Thoracic aorta (tissue), 2 donors: Measurements from ENCODE around the gene MAGI1. TPM values are rescaled to one million over a fixed set of nuclear protein-coding genes. Genes with fewer than 3 reads are reported as not detected.

Experiments
- ATAC-seq: fragments of 150-250 bp; one replicate; pipeline ENCODE4 v1.8.0; 2017; ENCODE audit warnings: low read depth; ENCODE audit not compliant: insufficient number of reproducible peaks, low FRiP score
- DNase-seq: peaks from one replicate; pipeline ENCODE4 v3.0.0-alpha.2; 2020; ENCODE audit warnings: low spot score
- H3K27ac ChIP-seq, 2 donors: fragments of 200-600 bp; sonication (generic); 1 replicate in 1 of 2; 2 replicates in 1 of 2; pipeline ENCODE4 v1.5.1; 2016; ENCODE audit warnings: mild to moderate bottlenecking in 2 of 2, moderate library complexity in 2 of 2
- H3K27me3 ChIP-seq: fragments of 200-600 bp; sonication (generic); replicated peaks from 2 replicates; pipeline ENCODE4 v1.6.0; 2016; ENCODE audit warnings: mild to moderate bottlenecking; ENCODE audit not compliant: insufficient read depth
- H3K36me3 ChIP-seq: fragments of 200-600 bp; sonication (generic); one replicate; pipeline ENCODE4 v1.5.1; 2016
- H3K4me1 ChIP-seq, 2 donors: fragments of 200-600 bp; sonication (generic); 1 replicate in 1 of 2; 2 replicates in 1 of 2; pipeline versions ENCODE4 v1.5.1 to v1.6.0; 2016; ENCODE audit warnings: low read depth in 2 of 2, mild to moderate bottlenecking in 1 of 2; ENCODE audit not compliant: control insufficient read depth in 1 of 2
- H3K4me3 ChIP-seq: fragments of 200-600 bp; sonication (generic); 2 replicates; pipeline ENCODE4 v1.5.1; 2016; ENCODE audit warnings: mild to moderate bottlenecking
- H3K9me3 ChIP-seq: fragments of 200-600 bp; sonication (generic); 2 replicates; pipeline ENCODE4 v1.5.1; 2016
- CTCF ChIP-seq: fragments of 200-600 bp; sonication (generic); IDR thresholded peaks from one replicate; pipeline ENCODE4 v1.5.1; 2019; ENCODE audit warnings: antibody characterized with exemption
- total RNA-seq, 2 donors: library from RNA; depleted of rRNA; stranded (reverse); fragments of >200 nt; gene quantifications; one replicate each; pipeline versions ENCODE4 v1.1.0 to v1.2.3, GENCODE V29; 2016

Gene MAGI1
- total RNA-seq, 2 donors from 2014 or later: 48.2 to 88.5 TPM

GRCh38 chr3:65432388-65433003 is 606.2 kb downstream of the MAGI1 start:
- Histone ChIP-seq H3K36me3 (no peaks in the 10 kb centered on the region), H3K9me3 (no peaks in the 10 kb centered on the region), H3K4me3 (no peak overlapping the region), H3K27ac (no peak overlapping the region), H3K4me1 (no peaks in the 10 kb centered on the region), H3K27me3 (no peaks in the 10 kb centered on the region)
- DNase-seq (no peak), ATAC-seq (no peak)
- TF ChIP-seq CTCF: no peak

- Histone ChIP-seq H3K27me3 (no peaks in the 10 kb centered on the region), H3K4me1 (no peaks in the 10 kb centered on the region), H3K9me3 (no peaks in the 10 kb centered on the region), H3K4me3 (no peak overlapping the region), H3K36me3 (peaks cover 3% of the 10 kb centered on the region), H3K27ac (no peak overlapping the region)
- no peak for ATAC-seq
- DNase-seq: no peak
- TF ChIP-seq CTCF: peak; percentile 23
Measured at GRCh38 chr3:65425880-65426279, 612.8 kb downstream of the MAGI1 start.

DNA sequence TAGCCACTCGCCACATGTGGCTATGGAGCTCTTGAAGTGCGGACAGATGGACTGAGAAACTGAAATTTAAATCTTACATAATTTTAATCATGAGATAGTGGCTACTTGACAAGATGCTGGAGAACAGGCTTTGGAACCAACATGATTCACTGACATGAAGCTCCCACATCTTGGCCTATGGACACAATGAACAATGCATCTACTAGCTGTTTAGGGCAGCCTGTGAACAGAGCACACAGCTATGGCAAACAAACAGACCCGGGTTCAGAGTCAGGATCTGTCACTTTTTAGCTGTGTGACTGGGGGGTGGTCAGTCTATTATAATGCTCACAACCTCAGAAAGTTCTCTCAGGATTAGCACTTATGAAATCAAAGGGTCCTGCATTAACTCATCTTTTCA is 616.6 kb downstream of the MAGI1 start:
- TF ChIP-seq CTCF: no peak
- H3K4me1 ChIP-seq: no peaks in the 10 kb centered on the region
- H3K27me3 ChIP-seq: no peaks in the 10 kb centered on the region
- H3K27ac ChIP-seq: no peak overlapping the region
- no peaks in the 10 kb centered on the region for H3K9me3 ChIP-seq
- H3K4me3 ChIP-seq: no peak overlapping the region
- ATAC-seq (no peak), DNase-seq (no peak)
- H3K36me3 ChIP-seq: peaks cover 3% of the 10 kb centered on the region

- Histone ChIP-seq H3K27ac (no peak overlapping the region), H3K9me3 (no peaks in the 10 kb centered on the region), H3K36me3 (peaks cover 3% of the 10 kb centered on the region), H3K27me3 (no peaks in the 10 kb centered on the region), H3K4me1 (no peaks in the 10 kb centered on the region), H3K4me3 (no peak overlapping the region)
- DNase-seq (no peak), ATAC-seq (no peak)
- no peak for TF ChIP-seq CTCF
Measured at GRCh38 chr3:65419233-65419632, 619.5 kb downstream of the MAGI1 start.

DNA sequence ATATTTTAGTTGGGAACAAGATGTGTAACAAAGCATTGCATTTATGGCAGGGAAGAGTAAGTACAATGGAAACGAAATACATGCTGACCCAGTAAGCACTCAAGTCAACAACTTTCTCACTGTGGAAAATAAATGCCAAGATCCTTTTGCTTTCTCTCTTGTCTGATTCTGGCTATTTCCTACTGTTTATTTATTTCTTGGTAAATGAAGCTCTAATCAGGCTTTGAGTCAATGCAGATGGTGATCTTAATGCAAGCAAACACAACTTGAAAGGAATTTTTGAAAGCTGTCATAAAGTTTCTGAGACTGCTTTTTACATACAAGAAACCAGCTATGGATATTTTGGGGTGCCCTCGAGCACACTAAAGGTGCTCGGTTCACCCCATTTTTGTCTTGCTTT is 624.8 kb downstream of the MAGI1 start:
- H3K27ac ChIP-seq: no peak overlapping the region
- ATAC-seq: no peak

More for the DNA sequence above, 624.8 kb downstream of the MAGI1 start:
- Histone ChIP-seq H3K4me1 (peaks cover 8 to 23% of the 10 kb centered on the region in 2 donors), H3K27me3 (no peaks in the 10 kb centered on the region), H3K4me3 (no peak overlapping the region), H3K9me3 (no peaks in the 10 kb centered on the region), H3K36me3 (no peaks in the 10 kb centered on the region)
- DNase-seq: no peak
- no peak for TF ChIP-seq CTCF
